Vagina (tissue), 2 donors: ENCODE data around the gene ST7.

Source experiments
- POLR2A ChIP-seq, 2 donors: fragments of 450-650 bp; IDR thresholded peaks; one replicate each; pipeline ENCODE4 v1.6.1; 2017; ENCODE audit warnings: antibody characterized with exemption in 2 of 2, mild to moderate bottlenecking in 2 of 2, moderate library complexity in 2 of 2
- TF ChIP-seq, protein P1 (sequence below), 3 experiments: fragments of 450-650 bp in 2 of 3; fragments of 200-600 bp in 1 of 3; sonication (generic) in 1 of 3; IDR thresholded peaks; one replicate each; pipeline ENCODE4 v1.5.1; 2017 to 2019; ENCODE audit warnings: antibody characterized with exemption in 3 of 3, mild to moderate bottlenecking in 2 of 3, moderate library complexity in 2 of 3

DNA sequence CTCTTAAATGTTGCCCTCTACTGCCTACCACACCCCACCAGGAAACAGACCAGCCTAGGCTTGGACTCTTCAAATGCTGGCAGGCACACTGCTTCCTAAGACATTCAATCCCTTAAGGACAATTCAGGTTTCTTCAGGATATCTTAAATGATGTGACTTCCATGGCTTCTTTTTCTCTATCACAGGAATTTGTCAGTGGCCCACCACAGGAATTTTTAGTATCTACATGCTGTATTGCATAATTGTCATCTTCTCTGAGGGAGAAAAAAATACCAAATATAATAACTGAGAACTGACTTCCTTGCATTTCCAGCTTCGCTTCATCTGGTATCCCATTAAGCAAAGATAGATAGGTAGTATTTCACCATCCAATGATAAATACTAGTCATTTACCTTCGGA lies 240.3 kb downstream of the ST7 start:
- TF ChIP-seq, protein P1, sequence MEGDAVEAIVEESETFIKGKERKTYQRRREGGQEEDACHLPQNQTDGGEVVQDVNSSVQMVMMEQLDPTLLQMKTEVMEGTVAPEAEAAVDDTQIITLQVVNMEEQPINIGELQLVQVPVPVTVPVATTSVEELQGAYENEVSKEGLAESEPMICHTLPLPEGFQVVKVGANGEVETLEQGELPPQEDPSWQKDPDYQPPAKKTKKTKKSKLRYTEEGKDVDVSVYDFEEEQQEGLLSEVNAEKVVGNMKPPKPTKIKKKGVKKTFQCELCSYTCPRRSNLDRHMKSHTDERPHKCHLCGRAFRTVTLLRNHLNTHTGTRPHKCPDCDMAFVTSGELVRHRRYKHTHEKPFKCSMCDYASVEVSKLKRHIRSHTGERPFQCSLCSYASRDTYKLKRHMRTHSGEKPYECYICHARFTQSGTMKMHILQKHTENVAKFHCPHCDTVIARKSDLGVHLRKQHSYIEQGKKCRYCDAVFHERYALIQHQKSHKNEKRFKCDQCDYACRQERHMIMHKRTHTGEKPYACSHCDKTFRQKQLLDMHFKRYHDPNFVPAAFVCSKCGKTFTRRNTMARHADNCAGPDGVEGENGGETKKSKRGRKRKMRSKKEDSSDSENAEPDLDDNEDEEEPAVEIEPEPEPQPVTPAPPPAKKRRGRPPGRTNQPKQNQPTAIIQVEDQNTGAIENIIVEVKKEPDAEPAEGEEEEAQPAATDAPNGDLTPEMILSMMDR (IDR thresholded peaks at IDR 0.05): no peak
- TF ChIP-seq POLR2A (IDR thresholded peaks at IDR 0.05): no peak
